HEK293 (cell line): ENCODE measurements around the gene CACNA2D1.

Experiments
- CTCF ChIA-PET: fragments of 350-600 bp; formaldehyde crosslinking; extraction: SDS; loops from one replicate; lab custom pipeline; 2021; ENCODE audit warnings: antibody characterized with exemption; lab: Yijun Ruan, JAX
- POLR2A ChIA-PET: fragments of 300-600 bp; formaldehyde crosslinking; extraction: SDS; loops from one replicate; lab custom pipeline; 2020; ENCODE audit warnings: antibody characterized with exemption, inconsistent platforms; lab: Yijun Ruan, JAX
- H3K27ac ChIP-seq: fragments of 200-500 bp; sonication (Bioruptor generic); 2 replicates; pipeline ENCODE4 v1.5.1; 2014; ENCODE audit warnings: low read depth, low read length, control low read depth, inconsistent platforms; ENCODE audit errors: extremely low read depth
- H3K36me3 ChIP-seq, 2 experiments: fragments of 200-500 bp in 1 of 2; sonication (Bioruptor generic) in 1 of 2; 1 replicate in 1 of 2; 2 replicates in 1 of 2; pipeline ENCODE4 v1.5.1; 2014 to 2017; ENCODE audit warnings: inconsistent platforms in 2 of 2, low read length in 2 of 2; ENCODE audit not compliant: control insufficient read depth in 2 of 2, insufficient read depth in 1 of 2
- H3K4me1 ChIP-seq: fragments of 200-500 bp; sonication (Bioruptor generic); 2 replicates; pipeline ENCODE4 v1.5.1; 2014; ENCODE audit warnings: mild to moderate bottlenecking, low read length, inconsistent platforms; ENCODE audit not compliant: control insufficient read depth, insufficient read depth
- H3K4me3 ChIP-seq: 2 replicates; pipeline ENCODE4 v1.5.1; 2011; ENCODE audit warnings: low read depth, mild to moderate bottlenecking, control low read depth, low read length, moderate library complexity
- H3K9me3 ChIP-seq: fragments of 200-500 bp; sonication (Bioruptor generic); 2 replicates; pipeline ENCODE4 v1.5.1; 2014; ENCODE audit warnings: low read depth, low read length, inconsistent platforms; ENCODE audit not compliant: control insufficient read depth, insufficient read depth
- HOXD13 ChIP-seq: sonication (generic); formaldehyde crosslinking; IDR thresholded peaks from 2 replicates; pipeline ENCODE4 v1.8.0; 2022; ENCODE audit warnings: missing genetic modification reagents, borderline replicate concordance
- IKZF3 ChIP-seq: fragments of 450-650 bp; IDR thresholded peaks from 2 replicates; pipeline ENCODE4 v1.5.0; 2018; ENCODE audit warnings: missing biosample characterization, mild to moderate bottlenecking, missing genetic modification characterization, moderate library complexity
- KLF8 ChIP-seq: fragments of 450-650 bp; formaldehyde crosslinking; IDR thresholded peaks from 2 replicates; pipeline ENCODE4 v1.5.1; 2016; ENCODE audit warnings: missing biosample characterization, missing genetic modification characterization
- REPIN1 ChIP-seq: fragments of 450-650 bp; formaldehyde crosslinking; IDR thresholded peaks from 2 replicates; pipeline ENCODE4 v1.5.1; 2017; ENCODE audit warnings: missing biosample characterization, missing genetic modification characterization, low read depth
- SALL2 ChIP-seq: fragments of 450-650 bp; formaldehyde crosslinking; IDR thresholded peaks from 2 replicates; pipeline ENCODE4 v1.5.0; 2017; ENCODE audit warnings: missing biosample characterization, mild to moderate bottlenecking, missing genetic modification characterization, borderline replicate concordance
- ZBTB7A ChIP-seq: fragments of 450-650 bp; formaldehyde crosslinking; IDR thresholded peaks from 2 replicates; pipeline ENCODE4 v1.5.1; 2016; ENCODE audit warnings: low read depth, missing biosample characterization, missing genetic modification characterization
- ZNF37A ChIP-seq: fragments of 450-650 bp; IDR thresholded peaks from 2 replicates; pipeline ENCODE4 v1.5.1; 2018; ENCODE audit warnings: missing biosample characterization, missing genetic modification characterization
- ZNF394 ChIP-seq: fragments of 450-650 bp; formaldehyde crosslinking; IDR thresholded peaks from 2 replicates; pipeline ENCODE4 v1.5.1; 2016; ENCODE audit warnings: missing biosample characterization, missing genetic modification characterization, mild to moderate bottlenecking, moderate library complexity, borderline replicate concordance
- ZNF571 ChIP-seq: fragments of 450-650 bp; formaldehyde crosslinking; IDR thresholded peaks from 2 replicates; pipeline ENCODE4 v1.5.0; 2017; ENCODE audit warnings: missing biosample characterization, missing genetic modification characterization
- ZNF624 ChIP-seq: fragments of 450-650 bp; formaldehyde crosslinking; IDR thresholded peaks from 2 replicates; pipeline ENCODE4 v1.5.1; 2017; ENCODE audit warnings: missing biosample characterization, missing genetic modification characterization
- TF ChIP-seq, protein P1 (sequence below): fragments of 450-650 bp; formaldehyde crosslinking; IDR thresholded peaks from 2 replicates; pipeline ENCODE4 v1.5.1; 2016; ENCODE audit warnings: missing biosample characterization, missing genetic modification characterization
- TF ChIP-seq, protein P2 (sequence below): fragments of 450-650 bp; formaldehyde crosslinking; optimal IDR thresholded peaks from 2 replicates; pipeline ENCODE3; 2016; ENCODE audit warnings: missing biosample characterization, mild to moderate bottlenecking, missing genetic modification characterization
- TF ChIP-seq, protein P3 (sequence below): fragments of 450-650 bp; formaldehyde crosslinking; IDR thresholded peaks from 2 replicates; pipeline ENCODE4 v1.5.1; 2017; ENCODE audit warnings: missing biosample characterization, missing genetic modification characterization
- TF ChIP-seq, protein P4 (sequence below): fragments of 450-650 bp; formaldehyde crosslinking; IDR thresholded peaks from 2 replicates; pipeline ENCODE4 v1.5.1; 2017; ENCODE audit warnings: missing biosample characterization, missing genetic modification characterization
- TF ChIP-seq, protein P5 (sequence below): fragments of 450-650 bp; formaldehyde crosslinking; IDR thresholded peaks from 2 replicates; pipeline ENCODE4 v1.5.1; 2016; ENCODE audit warnings: missing biosample characterization, missing genetic modification characterization
- TF ChIP-seq, protein P6 (sequence below): fragments of 450-650 bp; formaldehyde crosslinking; IDR thresholded peaks from 2 replicates; pipeline ENCODE4 v1.5.1; 2017; ENCODE audit warnings: missing biosample characterization, mild to moderate bottlenecking, missing genetic modification characterization, moderate library complexity

Gene CACNA2D1

DNA sequence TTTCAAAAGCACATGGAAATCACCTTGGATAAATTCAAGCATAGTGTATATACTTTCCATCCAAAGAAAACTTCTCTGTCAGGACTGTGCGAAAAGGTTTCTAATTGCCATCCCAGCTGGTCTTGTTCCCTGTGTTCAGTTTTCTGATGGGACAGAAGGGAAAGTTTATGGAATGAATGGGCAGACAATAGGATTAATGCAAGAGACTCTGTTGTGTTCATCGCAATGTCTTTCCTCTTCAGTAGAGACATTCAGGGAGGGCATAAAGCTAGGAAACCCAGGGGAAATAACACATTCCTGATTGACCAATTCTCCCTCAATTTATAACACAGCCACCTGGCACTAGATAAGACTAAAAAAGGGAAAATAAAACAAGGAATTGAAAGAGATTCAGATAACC, 78.9 kb downstream of the CACNA2D1 start (continued):
- TF ChIP-seq, protein P1, sequence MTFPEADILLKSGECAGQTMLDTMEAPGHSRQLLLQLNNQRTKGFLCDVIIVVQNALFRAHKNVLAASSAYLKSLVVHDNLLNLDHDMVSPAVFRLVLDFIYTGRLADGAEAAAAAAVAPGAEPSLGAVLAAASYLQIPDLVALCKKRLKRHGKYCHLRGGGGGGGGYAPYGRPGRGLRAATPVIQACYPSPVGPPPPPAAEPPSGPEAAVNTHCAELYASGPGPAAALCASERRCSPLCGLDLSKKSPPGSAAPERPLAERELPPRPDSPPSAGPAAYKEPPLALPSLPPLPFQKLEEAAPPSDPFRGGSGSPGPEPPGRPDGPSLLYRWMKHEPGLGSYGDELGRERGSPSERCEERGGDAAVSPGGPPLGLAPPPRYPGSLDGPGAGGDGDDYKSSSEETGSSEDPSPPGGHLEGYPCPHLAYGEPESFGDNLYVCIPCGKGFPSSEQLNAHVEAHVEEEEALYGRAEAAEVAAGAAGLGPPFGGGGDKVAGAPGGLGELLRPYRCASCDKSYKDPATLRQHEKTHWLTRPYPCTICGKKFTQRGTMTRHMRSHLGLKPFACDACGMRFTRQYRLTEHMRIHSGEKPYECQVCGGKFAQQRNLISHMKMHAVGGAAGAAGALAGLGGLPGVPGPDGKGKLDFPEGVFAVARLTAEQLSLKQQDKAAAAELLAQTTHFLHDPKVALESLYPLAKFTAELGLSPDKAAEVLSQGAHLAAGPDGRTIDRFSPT (tag by site-specific recombination) = no peak
- TF ChIP-seq ZNF37A (tag by site-specific recombination) (no peak), ZBTB7A (tag by site-specific recombination) (no peak), KLF8 (tag by site-specific recombination) (no peak), ZNF394 (tag by site-specific recombination) (no peak), ZNF624 (tag by site-specific recombination) (no peak)

DNA sequence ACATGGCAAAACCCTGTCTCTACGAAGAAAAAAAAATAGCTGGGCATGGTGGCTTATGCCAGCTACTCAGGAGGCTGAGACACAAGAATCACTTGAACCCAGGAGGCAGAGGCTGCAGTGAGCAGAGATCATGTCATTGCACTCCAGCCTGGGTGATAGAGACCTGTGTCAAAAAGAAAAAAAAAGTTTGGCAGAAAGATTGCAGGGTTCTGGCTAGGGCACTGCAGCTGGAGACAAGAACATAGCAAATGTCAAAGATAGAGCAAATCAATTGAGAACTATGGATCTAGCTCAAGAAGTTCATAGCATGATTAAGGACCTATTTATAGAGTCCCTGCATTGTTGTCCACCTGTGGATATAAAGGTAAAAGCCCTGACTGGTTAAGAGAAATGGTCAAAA, 79.5 kb downstream of the CACNA2D1 start:
- no peak overlapping the region for H3K4me3 ChIP-seq
- no peak overlapping the region for H3K27ac ChIP-seq
- TF ChIP-seq HOXD13 (CRISPR knock-in tag) (no peak), REPIN1 (no peak), SALL2 (tag by site-specific recombination) (no peak), ZNF571 (tag by site-specific recombination) (no peak), IKZF3 (tag by site-specific recombination) (no peak)
- TF ChIP-seq, protein P2, sequence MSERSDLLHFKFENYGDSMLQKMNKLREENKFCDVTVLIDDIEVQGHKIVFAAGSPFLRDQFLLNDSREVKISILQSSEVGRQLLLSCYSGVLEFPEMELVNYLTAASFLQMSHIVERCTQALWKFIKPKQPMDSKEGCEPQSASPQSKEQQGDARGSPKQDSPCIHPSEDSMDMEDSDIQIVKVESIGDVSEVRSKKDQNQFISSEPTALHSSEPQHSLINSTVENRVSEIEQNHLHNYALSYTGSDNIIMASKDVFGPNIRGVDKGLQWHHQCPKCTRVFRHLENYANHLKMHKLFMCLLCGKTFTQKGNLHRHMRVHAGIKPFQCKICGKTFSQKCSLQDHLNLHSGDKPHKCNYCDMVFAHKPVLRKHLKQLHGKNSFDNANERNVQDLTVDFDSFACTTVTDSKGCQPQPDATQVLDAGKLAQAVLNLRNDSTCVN (tag by site-specific recombination) = no peak
- TF ChIP-seq, protein P3, sequence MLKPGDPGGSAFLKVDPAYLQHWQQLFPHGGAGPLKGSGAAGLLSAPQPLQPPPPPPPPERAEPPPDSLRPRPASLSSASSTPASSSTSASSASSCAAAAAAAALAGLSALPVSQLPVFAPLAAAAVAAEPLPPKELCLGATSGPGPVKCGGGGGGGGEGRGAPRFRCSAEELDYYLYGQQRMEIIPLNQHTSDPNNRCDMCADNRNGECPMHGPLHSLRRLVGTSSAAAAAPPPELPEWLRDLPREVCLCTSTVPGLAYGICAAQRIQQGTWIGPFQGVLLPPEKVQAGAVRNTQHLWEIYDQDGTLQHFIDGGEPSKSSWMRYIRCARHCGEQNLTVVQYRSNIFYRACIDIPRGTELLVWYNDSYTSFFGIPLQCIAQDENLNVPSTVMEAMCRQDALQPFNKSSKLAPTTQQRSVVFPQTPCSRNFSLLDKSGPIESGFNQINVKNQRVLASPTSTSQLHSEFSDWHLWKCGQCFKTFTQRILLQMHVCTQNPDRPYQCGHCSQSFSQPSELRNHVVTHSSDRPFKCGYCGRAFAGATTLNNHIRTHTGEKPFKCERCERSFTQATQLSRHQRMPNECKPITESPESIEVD (tag by site-specific recombination) = no peak
- TF ChIP-seq, protein P4, sequence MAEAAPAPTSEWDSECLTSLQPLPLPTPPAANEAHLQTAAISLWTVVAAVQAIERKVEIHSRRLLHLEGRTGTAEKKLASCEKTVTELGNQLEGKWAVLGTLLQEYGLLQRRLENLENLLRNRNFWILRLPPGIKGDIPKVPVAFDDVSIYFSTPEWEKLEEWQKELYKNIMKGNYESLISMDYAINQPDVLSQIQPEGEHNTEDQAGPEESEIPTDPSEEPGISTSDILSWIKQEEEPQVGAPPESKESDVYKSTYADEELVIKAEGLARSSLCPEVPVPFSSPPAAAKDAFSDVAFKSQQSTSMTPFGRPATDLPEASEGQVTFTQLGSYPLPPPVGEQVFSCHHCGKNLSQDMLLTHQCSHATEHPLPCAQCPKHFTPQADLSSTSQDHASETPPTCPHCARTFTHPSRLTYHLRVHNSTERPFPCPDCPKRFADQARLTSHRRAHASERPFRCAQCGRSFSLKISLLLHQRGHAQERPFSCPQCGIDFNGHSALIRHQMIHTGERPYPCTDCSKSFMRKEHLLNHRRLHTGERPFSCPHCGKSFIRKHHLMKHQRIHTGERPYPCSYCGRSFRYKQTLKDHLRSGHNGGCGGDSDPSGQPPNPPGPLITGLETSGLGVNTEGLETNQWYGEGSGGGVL (tag by site-specific recombination) = no peak
- TF ChIP-seq, protein P5, sequence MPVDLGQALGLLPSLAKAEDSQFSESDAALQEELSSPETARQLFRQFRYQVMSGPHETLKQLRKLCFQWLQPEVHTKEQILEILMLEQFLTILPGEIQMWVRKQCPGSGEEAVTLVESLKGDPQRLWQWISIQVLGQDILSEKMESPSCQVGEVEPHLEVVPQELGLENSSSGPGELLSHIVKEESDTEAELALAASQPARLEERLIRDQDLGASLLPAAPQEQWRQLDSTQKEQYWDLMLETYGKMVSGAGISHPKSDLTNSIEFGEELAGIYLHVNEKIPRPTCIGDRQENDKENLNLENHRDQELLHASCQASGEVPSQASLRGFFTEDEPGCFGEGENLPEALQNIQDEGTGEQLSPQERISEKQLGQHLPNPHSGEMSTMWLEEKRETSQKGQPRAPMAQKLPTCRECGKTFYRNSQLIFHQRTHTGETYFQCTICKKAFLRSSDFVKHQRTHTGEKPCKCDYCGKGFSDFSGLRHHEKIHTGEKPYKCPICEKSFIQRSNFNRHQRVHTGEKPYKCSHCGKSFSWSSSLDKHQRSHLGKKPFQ (tag by site-specific recombination) = no peak
- TF ChIP-seq, protein P6, sequence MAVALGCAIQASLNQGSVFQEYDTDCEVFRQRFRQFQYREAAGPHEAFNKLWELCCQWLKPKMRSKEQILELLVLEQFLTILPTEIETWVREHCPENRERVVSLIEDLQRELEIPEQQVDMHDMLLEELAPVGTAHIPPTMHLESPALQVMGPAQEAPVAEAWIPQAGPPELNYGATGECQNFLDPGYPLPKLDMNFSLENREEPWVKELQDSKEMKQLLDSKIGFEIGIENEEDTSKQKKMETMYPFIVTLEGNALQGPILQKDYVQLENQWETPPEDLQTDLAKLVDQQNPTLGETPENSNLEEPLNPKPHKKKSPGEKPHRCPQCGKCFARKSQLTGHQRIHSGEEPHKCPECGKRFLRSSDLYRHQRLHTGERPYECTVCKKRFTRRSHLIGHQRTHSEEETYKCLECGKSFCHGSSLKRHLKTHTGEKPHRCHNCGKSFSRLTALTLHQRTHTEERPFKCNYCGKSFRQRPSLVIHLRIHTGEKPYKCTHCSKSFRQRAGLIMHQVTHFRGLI (tag by site-specific recombination) = no peak
- no peaks in the 10 kb centered on the region for H3K9me3 ChIP-seq
- ChIA-PET POLR2A (no interaction called here), CTCF (no interaction called here)
- H3K4me1 ChIP-seq = 0 out of 2 replicates have a peak, but pooled peaks cover 10% of the 10 kb centered on the region
- no peaks in the 10 kb centered on the region for H3K36me3 ChIP-seq
